Stimulated activated CD8-positive, alpha-beta memory T cell treated with anti-CD3 and anti-CD28 coated beads, Interleukin-2, amount 100 ng/mL, for 1 hour (primary cell): ENCODE results near the gene RHBDF2.

Experiments used
- DNase-seq, 2 donors: peaks; one replicate each; pipeline ENCODE4 v3.0.0-alpha.2; 2020; ENCODE audit warnings: low read depth in 2 of 2

RHBDF2 gene

GRCh38 chr17:76501827-76502307 is 644 bp upstream of the RHBDF2 start:
- no peak for DNase-seq

- DNase-seq, result no peak
These were observed 541 bp downstream of the RHBDF2 start for GRCh38 chr17:76500747-76501017.

DNA sequence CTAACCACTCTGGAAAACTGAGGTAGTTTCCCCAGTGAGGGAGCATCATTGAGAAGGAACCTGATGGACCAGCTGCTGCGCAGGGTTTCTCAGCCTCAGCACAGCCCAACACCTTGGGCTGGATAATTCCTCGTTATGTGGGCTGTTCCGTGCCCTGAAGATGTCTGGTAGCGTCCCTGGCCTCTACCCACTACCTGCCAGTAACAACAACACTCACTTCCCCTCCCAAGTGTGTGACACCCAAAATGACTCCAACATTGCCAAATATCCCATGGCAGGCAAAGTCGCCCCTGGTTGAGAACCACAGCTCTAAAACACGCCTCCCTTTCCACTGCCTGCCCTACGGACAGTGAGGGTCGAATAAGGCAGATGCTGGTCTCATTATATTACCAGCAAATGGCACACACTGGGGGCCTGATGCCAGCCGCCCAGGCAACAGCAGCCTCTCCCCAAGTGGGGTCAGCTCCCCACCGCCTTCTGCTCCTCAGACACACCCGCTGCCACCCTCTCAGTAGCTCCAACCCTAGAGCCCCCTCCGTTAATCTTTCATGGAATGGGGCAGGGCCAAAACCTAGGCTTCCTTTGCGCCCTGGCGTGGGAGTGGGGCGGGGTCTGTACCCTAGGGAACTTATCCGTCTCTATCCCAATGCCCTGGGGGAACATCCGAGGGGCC is 1.0 kb downstream of the RHBDF2 start:
- DNase-seq, result no peak

GRCh38 chr17:76499267-76499667 is 2.0 kb downstream of the RHBDF2 start:
- DNase-seq, result no peak

DNA sequence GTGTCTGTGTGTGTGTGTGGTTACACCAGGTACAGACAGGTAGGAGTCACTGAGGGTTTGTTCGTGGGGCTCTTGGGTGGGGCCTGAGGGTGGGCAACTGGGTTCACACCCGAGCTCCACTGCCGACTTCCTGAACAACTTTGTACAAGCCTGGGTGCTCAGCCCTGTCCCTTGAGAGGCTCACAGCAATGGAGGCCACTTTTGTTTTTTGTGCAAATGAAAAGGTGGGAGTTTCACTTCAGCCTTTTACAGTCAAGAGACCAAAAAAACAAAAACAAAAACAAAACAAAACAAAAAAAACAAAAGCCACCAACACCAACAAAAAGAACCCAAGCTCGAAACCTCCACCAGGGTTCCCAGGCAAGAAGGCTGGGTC is 2.4 kb downstream of the RHBDF2 start:
- DNase-seq, result no peak

- DNase-seq, result no peak
These were observed 3.0 kb downstream of the RHBDF2 start for GRCh38 chr17:76497979-76498875.

GRCh38 chr17:76497699-76497978 is 3.6 kb downstream of the RHBDF2 start:
- no peak for DNase-seq

- no peak for DNase-seq
These were observed 4.8 kb downstream of the RHBDF2 start for GRCh38 chr17:76496464-76496863.

DNA sequence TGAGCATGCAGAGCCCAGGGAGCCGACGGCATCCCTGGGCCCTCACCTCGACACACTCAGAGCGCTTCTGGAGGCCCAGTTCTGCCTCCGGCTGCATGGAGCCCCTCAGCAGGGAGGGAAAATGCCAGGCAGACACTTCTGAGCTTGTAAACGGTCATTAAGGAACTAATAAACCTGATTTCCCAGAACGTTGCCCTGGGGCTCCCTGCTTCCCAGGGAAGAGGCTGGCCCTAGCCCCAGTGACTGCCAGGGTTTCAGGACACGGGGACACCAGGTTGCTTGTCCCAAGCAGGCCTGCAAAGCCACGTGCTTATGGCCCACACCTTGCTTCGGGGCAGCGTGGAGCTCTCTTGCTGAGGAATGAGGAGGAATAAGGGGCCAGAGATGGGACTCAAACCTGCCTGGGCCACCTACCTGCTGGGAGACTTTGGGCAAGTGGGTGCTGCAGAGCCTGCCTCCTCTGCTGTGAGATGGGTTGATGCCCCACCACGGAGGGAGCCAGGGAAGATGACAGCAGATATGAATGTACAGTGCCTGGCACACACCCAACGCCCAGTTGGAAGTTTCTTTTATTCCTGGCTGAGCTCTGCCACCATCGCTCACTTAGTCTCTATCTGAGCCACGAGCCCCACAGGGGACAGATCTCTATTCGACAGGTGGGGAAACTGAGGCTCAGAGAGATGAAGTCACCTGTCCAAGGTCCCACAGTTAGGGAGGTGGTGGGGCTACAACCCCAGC is 5.4 kb downstream of the RHBDF2 start:
- DNase-seq, result no peak

- no peak for DNase-seq
These were observed 7.6 kb downstream of the RHBDF2 start for GRCh38 chr17:76493505-76494167.

DNA sequence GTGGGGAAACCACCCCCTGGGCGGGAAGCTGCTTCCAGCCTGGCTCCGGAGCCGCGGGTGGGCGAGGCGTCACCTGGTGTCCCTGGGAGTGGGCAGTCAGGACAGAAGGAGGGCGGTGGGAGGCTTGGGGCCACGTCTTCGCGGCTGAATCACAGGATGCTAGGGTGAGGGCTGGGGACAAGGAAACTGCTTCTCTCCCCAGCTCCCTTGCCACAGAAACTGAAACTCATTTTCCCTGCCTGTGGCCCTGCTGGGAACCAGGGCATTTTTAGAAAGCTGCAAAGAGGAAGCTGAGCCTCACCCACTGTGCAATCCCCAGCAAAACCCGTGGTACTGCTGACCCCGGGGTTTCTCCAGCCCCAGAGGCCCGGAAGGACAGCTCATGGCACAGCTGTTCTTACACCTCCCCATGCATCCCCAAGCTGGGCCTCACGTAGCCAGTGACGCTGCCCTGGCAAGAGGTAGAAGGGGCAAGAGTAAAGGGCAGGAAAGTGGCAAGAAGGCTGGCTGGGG is 8.2 kb downstream of the RHBDF2 start:
- no peak for DNase-seq

DNA sequence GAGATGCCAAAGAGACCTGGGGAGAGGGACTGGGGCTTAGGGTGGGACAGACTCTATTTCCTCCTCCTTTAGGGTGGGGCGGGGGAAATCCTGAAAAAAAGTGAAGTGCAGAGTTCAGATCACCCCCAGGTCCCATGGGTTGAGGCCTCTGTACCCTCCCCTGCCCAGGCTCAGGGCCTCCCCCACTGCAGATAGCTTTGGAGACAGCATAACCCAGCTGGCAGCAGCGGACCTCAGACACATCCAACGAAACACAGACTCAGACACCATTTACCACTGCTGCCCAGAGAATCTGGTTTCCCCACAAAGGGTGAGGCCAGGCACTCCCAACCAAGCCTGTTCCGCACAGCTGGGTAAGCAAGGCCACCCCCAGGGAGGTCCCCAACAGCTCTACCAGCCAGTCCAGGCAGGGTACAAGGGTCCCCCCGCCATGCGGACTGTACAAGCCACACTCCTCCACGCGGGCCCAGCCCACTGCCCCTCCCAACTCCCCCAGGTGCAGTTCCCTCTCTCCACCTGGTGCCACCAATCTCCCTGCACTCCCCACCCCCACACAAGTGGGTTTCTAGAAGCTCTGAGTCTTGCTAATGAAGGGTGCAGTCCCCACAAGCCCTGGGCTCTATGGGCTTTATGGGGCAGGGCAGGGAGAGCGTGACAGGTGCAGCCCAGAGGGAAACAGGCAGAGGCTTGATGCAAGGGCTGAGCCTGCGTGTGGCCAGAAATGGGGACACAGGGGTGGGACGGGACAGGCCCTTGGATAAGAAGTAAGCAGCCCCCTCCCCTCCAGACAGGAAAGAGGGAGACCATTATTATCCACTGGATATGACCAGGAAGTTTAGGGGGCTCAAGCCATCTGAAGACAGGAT is 8.9 kb downstream of the RHBDF2 start:
- no peak for DNase-seq

GRCh38 chr17:76491271-76492122 is 9.7 kb downstream of the RHBDF2 start:
- DNase-seq, result no peak

DNA sequence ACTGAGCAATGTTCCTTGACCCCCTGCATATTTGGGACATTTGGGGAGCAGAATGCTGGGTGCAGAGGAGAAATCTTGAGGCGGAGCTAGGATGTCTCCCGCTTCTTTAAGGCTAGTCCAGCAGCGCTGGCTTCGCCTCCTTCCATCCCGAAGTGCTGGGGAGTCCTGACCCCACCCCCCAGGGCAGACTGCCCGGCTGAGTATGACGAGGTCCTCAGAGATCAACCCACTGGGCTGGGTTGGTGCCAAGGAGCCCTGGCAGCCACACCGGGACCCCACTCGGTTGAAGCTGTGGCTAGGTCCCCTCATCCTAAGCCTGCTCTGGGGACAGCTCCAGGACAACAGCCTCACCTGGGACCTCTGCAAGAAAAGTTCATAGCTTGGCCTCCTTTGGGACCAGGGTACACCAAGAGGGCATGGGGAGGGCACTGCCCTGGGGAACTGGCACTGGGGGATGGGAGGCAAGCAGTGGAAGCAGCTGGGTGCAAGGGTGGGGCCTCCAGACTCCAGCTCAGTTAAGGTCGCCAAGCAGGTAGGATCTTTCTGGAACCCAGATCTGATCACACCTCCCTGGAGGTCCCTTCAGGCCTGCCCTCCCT is 11.0 kb downstream of the RHBDF2 start:
- no peak for DNase-seq

GRCh38 chr17:76487451-76488192 is 13.6 kb downstream of the RHBDF2 start:
- no peak for DNase-seq

DNA sequence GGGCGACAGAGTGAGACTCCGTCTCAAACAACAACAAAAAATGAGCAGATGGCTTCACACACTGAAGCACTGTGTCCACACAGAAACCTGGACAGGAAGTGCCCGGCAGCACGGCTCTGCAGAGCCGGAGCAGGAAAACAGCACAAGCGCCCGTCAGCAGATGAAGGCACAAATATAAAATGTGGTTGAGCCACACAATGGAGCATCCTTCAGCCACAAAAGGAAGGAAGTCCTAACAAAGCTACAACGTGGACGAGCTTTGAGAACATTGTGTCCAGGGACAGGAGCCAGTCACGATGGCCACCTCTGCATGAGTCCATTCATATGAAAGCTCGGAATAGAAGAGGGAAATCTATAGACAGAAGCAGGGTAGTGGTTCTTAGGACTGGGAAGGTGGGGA is 15.7 kb downstream of the RHBDF2 start:
- no peak for DNase-seq

- no peak for DNase-seq
These were observed 16.9 kb downstream of the RHBDF2 start for GRCh38 chr17:76484228-76484725.

GRCh38 chr17:76481071-76481655 is 20.1 kb downstream of the RHBDF2 start:
- no peak for DNase-seq

GRCh38 chr17:76480632-76481031 is 20.6 kb downstream of the RHBDF2 start:
- no peak for DNase-seq
